Measurements from ENCODE around the gene ZNF322.

Gene ZNF322

DNA sequence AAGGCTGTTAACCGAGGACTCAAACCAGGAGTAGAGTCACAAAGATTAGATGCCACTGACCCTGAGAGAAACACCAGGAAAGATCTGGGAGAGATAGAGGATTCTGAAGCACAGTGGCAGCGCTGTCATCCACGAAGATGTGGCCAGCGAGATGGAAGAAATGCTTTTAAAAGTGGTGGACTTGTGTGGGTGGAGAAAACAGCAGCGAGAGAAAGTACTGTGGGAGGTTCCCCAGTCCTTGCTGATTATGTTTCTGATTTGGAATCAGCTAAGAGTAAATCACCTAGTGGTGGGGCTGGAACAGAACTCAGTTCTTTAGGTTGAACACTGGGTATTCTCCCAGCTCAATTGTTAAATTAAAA lies 435 bp upstream of the ZNF322 start:
- DNase-seq (ENCODE audit: low spot score), result peak; percentile 41

DNA sequence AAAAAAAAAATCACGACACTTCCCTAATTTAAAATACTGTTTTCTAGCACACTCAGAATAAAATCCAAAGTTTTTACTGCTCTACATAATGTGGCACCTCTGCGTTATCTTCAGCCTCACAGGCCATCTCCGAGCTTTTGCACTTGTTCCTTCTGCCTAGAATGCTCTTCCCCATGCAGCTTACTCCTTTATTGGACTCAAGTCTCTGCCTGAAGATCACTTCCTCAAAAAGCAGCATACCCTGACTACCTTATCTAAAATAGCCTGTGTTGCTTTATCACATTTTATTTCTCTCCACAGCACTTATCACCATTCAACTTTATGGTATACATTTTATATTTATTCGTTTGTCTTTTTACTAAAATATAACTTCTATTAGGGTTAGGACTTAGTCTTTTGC lies 2.3 kb downstream of the ZNF322 start:
- POLR2A ChIA-PET (ENCODE audit: low non-redundant PET), result no interaction called here
- H3K27ac ChIP-seq, result no peak overlapping the region
- CTCF ChIA-PET, result no interaction called here
- DNase-seq (ENCODE audit: low spot score), result no peak
- TF ChIP-seq, protein P1, sequence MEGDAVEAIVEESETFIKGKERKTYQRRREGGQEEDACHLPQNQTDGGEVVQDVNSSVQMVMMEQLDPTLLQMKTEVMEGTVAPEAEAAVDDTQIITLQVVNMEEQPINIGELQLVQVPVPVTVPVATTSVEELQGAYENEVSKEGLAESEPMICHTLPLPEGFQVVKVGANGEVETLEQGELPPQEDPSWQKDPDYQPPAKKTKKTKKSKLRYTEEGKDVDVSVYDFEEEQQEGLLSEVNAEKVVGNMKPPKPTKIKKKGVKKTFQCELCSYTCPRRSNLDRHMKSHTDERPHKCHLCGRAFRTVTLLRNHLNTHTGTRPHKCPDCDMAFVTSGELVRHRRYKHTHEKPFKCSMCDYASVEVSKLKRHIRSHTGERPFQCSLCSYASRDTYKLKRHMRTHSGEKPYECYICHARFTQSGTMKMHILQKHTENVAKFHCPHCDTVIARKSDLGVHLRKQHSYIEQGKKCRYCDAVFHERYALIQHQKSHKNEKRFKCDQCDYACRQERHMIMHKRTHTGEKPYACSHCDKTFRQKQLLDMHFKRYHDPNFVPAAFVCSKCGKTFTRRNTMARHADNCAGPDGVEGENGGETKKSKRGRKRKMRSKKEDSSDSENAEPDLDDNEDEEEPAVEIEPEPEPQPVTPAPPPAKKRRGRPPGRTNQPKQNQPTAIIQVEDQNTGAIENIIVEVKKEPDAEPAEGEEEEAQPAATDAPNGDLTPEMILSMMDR (conservative IDR thresholded peaks at IDR 0.05; ENCODE audit: low read depth), result no peak

More for the DNA sequence above, 435 bp upstream of the ZNF322 start:
- ChIA-PET POLR2A (ENCODE audit: low non-redundant PET) (interaction anchor here (0.9 kb wide), 1 partner anchor 361 kb away, joined by 4 read pairs; no protein-coding TSS in a partner anchor), CTCF (interaction anchor here (0.6 kb wide), 1 partner anchor 8 kb away, joined by 4 read pairs; no protein-coding TSS in a partner anchor)
- TF ChIP-seq, protein P1 (conservative IDR thresholded peaks at IDR 0.05; ENCODE audit: low read depth), result no peak
- H3K27ac ChIP-seq, result peak overlapping the region; percentile 78

DNA sequence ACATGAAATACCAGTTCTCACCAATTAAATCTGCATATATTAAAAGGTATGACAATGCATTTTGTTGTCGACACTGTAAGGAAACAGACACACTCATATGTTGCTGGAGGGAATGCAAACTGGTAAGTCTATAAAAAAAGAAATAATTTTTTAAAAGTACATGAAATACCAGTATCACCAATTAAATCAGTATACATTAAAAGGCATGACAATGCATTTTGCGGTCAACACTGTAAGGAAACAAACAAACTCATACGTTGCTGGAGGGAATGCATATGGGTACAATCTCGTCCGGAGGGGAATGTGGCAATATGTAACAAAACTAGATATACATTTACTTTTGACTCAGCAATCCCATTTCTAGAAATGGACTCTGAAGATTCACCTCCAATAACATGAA lies 6.5 kb downstream of the ZNF322 start:
- no peak for DNase-seq (ENCODE audit: low spot score)
- CTCF ChIA-PET, result no interaction called here
- no peak overlapping the region for H3K27ac ChIP-seq
- POLR2A ChIA-PET (ENCODE audit: low non-redundant PET), result no interaction called here
- TF ChIP-seq, protein P1 (conservative IDR thresholded peaks at IDR 0.05; ENCODE audit: low read depth), result no peak

DNA sequence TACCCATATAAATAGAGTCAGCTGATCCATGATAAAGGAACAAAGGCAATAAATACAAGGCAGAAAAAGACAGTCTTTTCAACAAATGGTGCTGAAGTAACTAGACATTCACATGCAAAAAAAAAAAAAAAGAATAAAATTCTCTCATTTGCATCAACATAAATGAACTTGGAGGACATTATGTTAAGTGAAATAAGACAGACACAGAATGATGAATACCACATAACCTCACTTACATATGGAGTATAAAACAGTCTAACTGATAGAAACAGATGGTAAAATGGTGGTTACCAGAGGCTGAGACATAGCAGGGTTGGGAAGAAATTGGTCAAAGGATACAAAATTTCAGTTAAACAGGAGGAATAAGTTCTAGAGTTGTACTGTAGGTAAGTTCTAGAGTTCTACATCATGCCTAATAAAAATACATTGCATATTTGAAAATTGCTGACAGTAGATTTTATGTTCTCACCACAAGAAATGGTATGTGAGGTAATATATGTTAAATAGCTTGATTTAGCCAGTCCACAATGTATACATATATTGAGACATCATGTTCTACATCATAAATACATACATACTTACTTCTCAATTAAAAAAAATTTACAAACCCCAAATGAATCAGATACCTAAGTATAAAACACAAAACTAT lies 8.3 kb downstream of the ZNF322 start:
- POLR2A ChIA-PET (ENCODE audit: low non-redundant PET), result no interaction called here
- TF ChIP-seq, protein P1 (conservative IDR thresholded peaks at IDR 0.05; ENCODE audit: low read depth), result no peak
- CTCF ChIA-PET, result no interaction called here
- no peak overlapping the region for H3K27ac ChIP-seq
- DNase-seq (ENCODE audit: low spot score), result no peak

DNA sequence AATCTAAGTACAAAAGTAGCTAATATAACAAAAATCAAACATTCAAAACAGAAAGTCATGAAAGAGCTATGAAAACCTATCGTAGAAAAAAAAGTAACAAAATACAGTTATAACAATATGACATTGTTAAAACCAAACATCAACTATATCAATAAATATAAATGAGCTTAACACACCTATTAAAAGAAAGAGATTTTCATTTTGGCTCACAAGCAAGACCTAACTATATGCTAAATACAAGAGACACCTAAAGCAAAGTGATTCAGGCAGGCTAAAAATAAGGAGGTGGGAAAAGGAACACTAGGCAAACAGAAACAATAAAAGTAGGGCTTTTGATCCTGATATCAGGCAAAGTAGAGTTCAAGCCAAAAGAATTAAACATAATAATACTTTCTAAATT lies 13.5 kb downstream of the ZNF322 start:
- TF ChIP-seq, protein P1 (conservative IDR thresholded peaks at IDR 0.05; ENCODE audit: low read depth), result no peak
- DNase-seq (ENCODE audit: low spot score), result no peak
- ChIA-PET CTCF (no interaction called here), POLR2A (ENCODE audit: low non-redundant PET) (no interaction called here)
- H3K27ac ChIP-seq, result no peak overlapping the region

DNA sequence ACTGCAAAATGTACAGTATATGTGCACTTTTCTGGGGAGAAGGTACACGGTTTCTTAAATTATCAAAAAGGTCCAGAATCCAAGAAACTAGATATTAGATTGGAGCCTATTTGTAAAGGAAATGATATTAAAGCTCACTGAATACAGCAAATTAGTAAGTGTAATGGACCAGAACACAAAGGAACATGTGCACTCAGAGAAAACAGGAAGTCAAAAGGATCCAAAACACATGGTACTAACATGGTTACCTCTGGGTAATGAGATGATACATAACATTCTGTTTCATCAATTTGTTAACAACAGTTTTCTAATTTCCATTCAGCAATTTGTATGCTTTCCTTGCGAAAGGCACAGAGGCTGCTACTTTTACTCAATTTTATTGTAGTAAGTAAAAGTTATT lies 18.7 kb downstream of the ZNF322 start:
- H3K27ac ChIP-seq, result no peak overlapping the region
- TF ChIP-seq, protein P1 (conservative IDR thresholded peaks at IDR 0.05; ENCODE audit: low read depth), result no peak
- DNase-seq (ENCODE audit: low spot score), result no peak
- CTCF ChIA-PET, result no interaction called here
- POLR2A ChIA-PET (ENCODE audit: low non-redundant PET), result no interaction called here
